ENCODE data around the gene MED16. TPM values are rescaled to one million over a fixed set of nuclear protein-coding genes. Genes with fewer than 3 reads are reported as not detected.

Gene MED16
- total and polyA plus RNA-seq, 2 of the 4 experiments (the other 2 are of a cell fraction) = 8.1 to 40.2 TPM

DNA sequence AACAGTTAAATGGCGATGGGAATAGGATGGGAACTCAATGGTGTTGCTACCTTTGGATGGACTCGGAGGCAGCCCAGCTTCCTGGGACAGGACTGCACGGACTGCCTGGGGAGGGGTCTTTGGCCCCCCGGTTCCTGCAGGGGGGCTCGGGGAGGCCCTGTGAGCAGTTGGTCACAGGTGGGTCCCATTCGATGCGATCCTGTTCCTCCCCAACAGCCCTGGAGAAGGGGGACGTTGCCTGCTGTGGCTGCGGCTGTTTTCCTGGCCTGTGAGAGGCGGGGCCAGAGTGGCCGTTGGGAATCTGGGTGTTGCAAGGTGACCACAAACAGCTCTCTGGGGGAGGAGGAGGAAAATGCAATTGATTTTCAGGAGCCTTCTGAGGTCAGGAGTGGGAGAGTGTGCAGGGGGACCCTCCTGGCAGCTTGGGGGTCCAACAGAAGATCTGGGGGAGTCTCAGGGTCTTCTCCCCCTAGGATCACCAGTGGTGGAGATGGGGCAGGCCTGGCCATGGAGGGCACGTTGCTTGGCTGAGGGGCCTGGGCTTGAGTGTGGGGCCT, 69.3 kb downstream of the MED16 start:
- H4K91ac ChIP-seq (ENCODE audit: insufficient read depth, low read depth, low read length) = no peak overlapping the region
- intact Hi-C loops (cut with micrococcal nuclease) = no loop called here
- H2BK20ac ChIP-seq (ENCODE audit: low read depth, low read length) = no peak overlapping the region
- H4K8ac ChIP-seq (ENCODE audit: low read depth in 2 of 2, low read length in 2 of 2) = no peak overlapping the region
- no peaks in the 10 kb centered on the region for H3K36me3 ChIP-seq (ENCODE audit: control insufficient read depth, insufficient read depth, low read length)
- H3K79me1 ChIP-seq (ENCODE audit: low read depth in 1 of 2, low read length in 2 of 2) = no peaks in the 10 kb centered on the region
- in situ Hi-C loops (cut with MboI; ENCODE audit: low sequenced_read_pairs) = no loop called here
- no peak overlapping the region for H3K27ac ChIP-seq (ENCODE audit: insufficient read depth, low read length)
- TF ChIP-seq SMC3 (IDR thresholded peaks at IDR 0.05; ENCODE audit: low read depth, low read length) (no peak), RCOR1 (IDR thresholded peaks at IDR 0.05; ENCODE audit: insufficient replicate concordance, low read length) (no peak), RAD21 (IDR thresholded peaks at IDR 0.05; ENCODE audit: low read length) (no peak), ELK1 (IDR thresholded peaks at IDR 0.05; ENCODE audit: borderline replicate concordance, low read depth, low read length) (no peak), CEBPB (IDR thresholded peaks at IDR 0.05; ENCODE audit: low read depth, low read length) (0 out of 2 replicates have a peak, but pooled peaks have one; percentile 4)
- no peak overlapping the region for H3K14ac ChIP-seq (replicated peaks; ENCODE audit: low read depth, low read length)
- WGBS, 2 experiments (ENCODE audit: extremely low coverage in 2 of 2, insufficient read length in 1 of 2) = 60% methylated on average over 4 of the region's 12 CpGs; no CpG with 5 or more reads in 1 of the 2 experiments
- no peak overlapping the region for H3K18ac ChIP-seq (ENCODE audit: low read depth, low read length)
- BruUV-seq (replicated peaks) = no TSS peak
- no peak overlapping the region for H3K4me3 ChIP-seq (ENCODE audit: insufficient read depth, low read depth, low read length)
- ATAC-seq (ENCODE audit: low read depth) (0 out of 2 replicates have a peak, but pooled peaks have one; percentile 18), DNase-seq (no peak)
- H3K23ac ChIP-seq (ENCODE audit: low read depth, low read length) = no peak overlapping the region
- POLR2A ChIA-PET (ENCODE audit: unreplicated experiment) = no interaction called here
- no peaks in the 10 kb centered on the region for H4K20me1 ChIP-seq (ENCODE audit: insufficient read depth, low read length)
- H3K9me1 ChIP-seq (ENCODE audit: insufficient read depth, low read length) = no peaks in the 10 kb centered on the region
- CTCF ChIA-PET = no interaction called here
- H2BK5ac ChIP-seq (ENCODE audit: low read depth, low read length, poor library complexity, severe bottlenecking) = no peak overlapping the region
- dilution Hi-C loops (cut with HindIII; ENCODE audit: low sequenced_read_pairs, unreplicated experiment) = no loop called here
- H3K9ac ChIP-seq (ENCODE audit: low read depth, low read length) = no peak overlapping the region
- no peak overlapping the region for H2BK15ac ChIP-seq (ENCODE audit: low read depth, low read length)
- H3K4ac ChIP-seq (ENCODE audit: low read depth, low read length) = no peak overlapping the region
- peaks cover 2% of the 10 kb centered on the region; the same call in 1 of the 2 replicates for H3K27me3 ChIP-seq (ENCODE audit: control insufficient read depth, insufficient read depth, low read length)
- no peak overlapping the region; the same call in 1 of the 2 replicates for H2AK5ac ChIP-seq (ENCODE audit: low read depth, low read length)
- H4K5ac ChIP-seq (ENCODE audit: low read depth, low read length) = no peak overlapping the region
- no peak overlapping the region for H2AK9ac ChIP-seq (replicated peaks; ENCODE audit: low read depth, low read length, poor library complexity)
- H2BK120ac ChIP-seq (ENCODE audit: low read depth, low read length) = no peak overlapping the region
- H3K4me1 ChIP-seq (ENCODE audit: control insufficient read depth, insufficient read depth, low read length) = peaks cover 3% of the 10 kb centered on the region; the same call in 1 of the 2 replicates
- H2AFZ ChIP-seq (replicated peaks; ENCODE audit: low read length, poor library complexity) = peak overlapping the region; percentile 2
- H3K56ac ChIP-seq (ENCODE audit: extremely low read depth, insufficient read depth, low read length) = no peak overlapping the region
- H3K4me2 ChIP-seq (ENCODE audit: low read depth, low read length) = no peak overlapping the region; the same call in 1 of the 2 replicates
- no peaks in the 10 kb centered on the region for H3K9me3 ChIP-seq (ENCODE audit: control insufficient read depth, insufficient read depth, low read length)

Data from IMR-90 (cell line).